ENCODE data around the gene SULT6B1.
"Not testable (repeated sequence)": the region's sequence is repeated elsewhere in the genome, so short reads cannot be mapped to it uniquely, and the experiment has no call there.

DNA sequence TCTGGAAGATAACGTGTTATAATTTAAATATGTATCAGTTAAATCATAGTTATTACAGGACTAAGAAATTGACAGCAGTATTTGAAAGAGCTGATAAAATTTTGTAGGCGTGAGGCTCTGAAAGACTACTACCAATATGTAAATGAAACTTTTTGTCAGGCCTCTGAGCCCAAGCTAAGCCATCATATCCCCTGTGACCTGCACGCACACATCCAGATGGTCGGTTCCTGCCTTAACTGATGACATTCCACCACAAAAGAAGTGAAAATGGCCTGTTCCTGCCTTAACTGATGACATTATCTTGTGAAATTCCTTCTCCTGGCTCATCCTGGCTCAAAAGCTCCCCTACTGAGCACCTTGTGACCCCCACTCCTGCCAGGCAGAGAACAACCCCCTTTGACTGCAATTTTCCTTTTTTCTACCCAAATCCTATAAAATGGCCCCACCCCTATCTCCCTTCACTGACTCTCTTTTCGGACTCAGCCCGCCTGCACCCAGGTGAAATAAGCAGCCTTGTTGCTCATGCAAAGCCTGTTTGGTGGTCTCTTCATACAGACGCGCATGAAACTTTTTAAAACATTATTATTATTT lies 16.7 kb upstream of the SULT6B1 start:
- TF ChIP-seq, protein P1, sequence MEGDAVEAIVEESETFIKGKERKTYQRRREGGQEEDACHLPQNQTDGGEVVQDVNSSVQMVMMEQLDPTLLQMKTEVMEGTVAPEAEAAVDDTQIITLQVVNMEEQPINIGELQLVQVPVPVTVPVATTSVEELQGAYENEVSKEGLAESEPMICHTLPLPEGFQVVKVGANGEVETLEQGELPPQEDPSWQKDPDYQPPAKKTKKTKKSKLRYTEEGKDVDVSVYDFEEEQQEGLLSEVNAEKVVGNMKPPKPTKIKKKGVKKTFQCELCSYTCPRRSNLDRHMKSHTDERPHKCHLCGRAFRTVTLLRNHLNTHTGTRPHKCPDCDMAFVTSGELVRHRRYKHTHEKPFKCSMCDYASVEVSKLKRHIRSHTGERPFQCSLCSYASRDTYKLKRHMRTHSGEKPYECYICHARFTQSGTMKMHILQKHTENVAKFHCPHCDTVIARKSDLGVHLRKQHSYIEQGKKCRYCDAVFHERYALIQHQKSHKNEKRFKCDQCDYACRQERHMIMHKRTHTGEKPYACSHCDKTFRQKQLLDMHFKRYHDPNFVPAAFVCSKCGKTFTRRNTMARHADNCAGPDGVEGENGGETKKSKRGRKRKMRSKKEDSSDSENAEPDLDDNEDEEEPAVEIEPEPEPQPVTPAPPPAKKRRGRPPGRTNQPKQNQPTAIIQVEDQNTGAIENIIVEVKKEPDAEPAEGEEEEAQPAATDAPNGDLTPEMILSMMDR (IDR thresholded peaks at IDR 0.05): not testable (repeated sequence)
- not testable (repeated sequence) for TF ChIP-seq MYC (IDR thresholded peaks at IDR 0.05; ENCODE audit: borderline replicate concordance, low read length); MAX (IDR thresholded peaks at IDR 0.05); ZSCAN20 (CRISPR knock-in tag; IDR thresholded peaks at IDR 0.05); USF2 (IDR thresholded peaks at IDR 0.05); MAFK (IDR thresholded peaks at IDR 0.05; ENCODE audit: partially characterized antibody)

Measured in A549 (cell line).